ENCODE results near the gene IFNAR1. TPM values are rescaled to one million over a fixed set of nuclear protein-coding genes. Genes with fewer than 3 reads are reported as not detected.
A peak's percentile ranks its signal among the peaks of the same experiment; 100 is the strongest.

IFNAR1 gene
- total and polyA plus RNA-seq, 2 experiments from 2014 or later = 24.0 to 65.1 TPM

GRCh38 chr21:33391656-33392055, 66.9 kb downstream of the IFNAR1 start:
- in situ Hi-C loops (cut with MboI) = no loop called here
- Histone ChIP-seq H3K4me3 (no peak overlapping the region), H3K4me1 (ENCODE audit: insufficient read depth) (peaks cover 9% of the 10 kb centered on the region), H3K27me3 (replicated peaks; ENCODE audit: insufficient read depth) (no peaks in the 10 kb centered on the region), H3K79me2 (ENCODE audit: insufficient read depth) (no peaks in the 10 kb centered on the region), H2AFZ (no peak overlapping the region), H3K9me2 (ENCODE audit: insufficient read depth) (no peaks in the 10 kb centered on the region), H3K36me3 (ENCODE audit: low read depth) (no peaks in the 10 kb centered on the region), H3K9me3 (ENCODE audit: low read depth) (no peaks in the 10 kb centered on the region), H3F3A (ENCODE audit: insufficient read depth) (0 out of 2 replicates have a peak, but pooled peaks cover 6% of the 10 kb centered on the region), H3K27ac (no peak overlapping the region), H3K9ac (no peak overlapping the region), H4K20me1 (ENCODE audit: insufficient read depth) (no peaks in the 10 kb centered on the region), H3K4me2 (ENCODE audit: unreplicated experiment) (no peak overlapping the region)
- TF ChIP-seq EZH2phosphoT487 (IDR thresholded peaks at IDR 0.05; ENCODE audit: insufficient read depth, low read depth) (no peak), EZH2 (IDR thresholded peaks at IDR 0.05; ENCODE audit: insufficient read depth, poor library complexity, severe bottlenecking) (no peak)
- 78 to 82% methylated on average over 6 of the region's 6 CpGs for WGBS, 2 experiments (ENCODE audit: low coverage in 1 of 2, low lambda C conversion rate in 2 of 2, missing lambda C conversion rate in 2 of 2)
- DNase-seq = no peak

DNA sequence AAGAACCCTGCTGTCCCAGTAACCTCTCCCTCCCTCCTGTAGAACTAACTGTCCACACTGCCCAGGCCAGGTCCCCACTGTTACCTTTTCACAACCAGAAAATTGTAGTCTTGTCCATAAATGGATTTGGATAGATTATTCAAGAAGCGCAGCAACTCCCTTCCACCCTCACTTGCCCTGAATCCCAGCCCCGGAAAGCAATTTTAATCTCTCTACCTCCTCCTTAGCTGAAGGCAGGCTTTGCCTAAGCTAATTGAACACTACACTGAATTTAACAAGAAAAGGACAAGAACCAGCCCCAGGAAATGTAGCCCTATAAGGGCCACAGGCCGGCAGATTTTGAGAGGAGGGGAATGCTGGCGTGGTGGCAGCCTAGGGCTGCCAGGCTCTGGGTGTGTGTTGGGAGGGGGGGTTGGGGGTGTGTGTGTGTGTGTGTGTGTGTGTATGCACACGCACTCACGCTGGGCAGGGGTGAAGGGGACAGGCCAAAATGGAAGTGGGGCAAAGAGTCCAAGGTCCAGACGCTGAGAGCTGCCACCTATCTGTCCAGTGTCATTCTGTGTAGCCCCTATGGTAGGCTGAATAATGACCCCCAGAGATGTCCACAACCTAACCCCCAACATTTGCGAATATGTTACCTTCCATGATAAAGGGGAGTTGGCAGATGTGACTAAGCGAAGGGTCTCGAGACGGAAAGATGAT, 67.7 kb downstream of the IFNAR1 start:
- Histone ChIP-seq H3F3A (ENCODE audit: insufficient read depth) (0 out of 2 replicates have a peak, but pooled peaks cover 6% of the 10 kb centered on the region), H3K4me1 (ENCODE audit: insufficient read depth) (peaks cover 9% of the 10 kb centered on the region), H3K4me2 (ENCODE audit: unreplicated experiment) (no peak overlapping the region), H3K9me2 (ENCODE audit: insufficient read depth) (no peaks in the 10 kb centered on the region), H3K9ac (no peak overlapping the region), H3K9me3 (ENCODE audit: low read depth) (no peaks in the 10 kb centered on the region), H4K20me1 (ENCODE audit: insufficient read depth) (no peaks in the 10 kb centered on the region), H2AFZ (no peak overlapping the region), H3K27ac (no peak overlapping the region), H3K27me3 (replicated peaks; ENCODE audit: insufficient read depth) (no peaks in the 10 kb centered on the region), H3K79me2 (ENCODE audit: insufficient read depth) (no peaks in the 10 kb centered on the region), H3K4me3 (no peak overlapping the region), H3K36me3 (ENCODE audit: low read depth) (no peaks in the 10 kb centered on the region)
- no peak for DNase-seq
- WGBS, 2 experiments (ENCODE audit: low coverage in 1 of 2, low lambda C conversion rate in 2 of 2, missing lambda C conversion rate in 2 of 2) = 78 to 85% methylated on average over 11 of the region's 11 CpGs
- in situ Hi-C loops (cut with MboI) = no loop called here
- TF ChIP-seq EZH2 (IDR thresholded peaks at IDR 0.05; ENCODE audit: insufficient read depth, poor library complexity, severe bottlenecking) (no peak), EZH2phosphoT487 (IDR thresholded peaks at IDR 0.05; ENCODE audit: insufficient read depth, low read depth) (no peak)

DNA sequence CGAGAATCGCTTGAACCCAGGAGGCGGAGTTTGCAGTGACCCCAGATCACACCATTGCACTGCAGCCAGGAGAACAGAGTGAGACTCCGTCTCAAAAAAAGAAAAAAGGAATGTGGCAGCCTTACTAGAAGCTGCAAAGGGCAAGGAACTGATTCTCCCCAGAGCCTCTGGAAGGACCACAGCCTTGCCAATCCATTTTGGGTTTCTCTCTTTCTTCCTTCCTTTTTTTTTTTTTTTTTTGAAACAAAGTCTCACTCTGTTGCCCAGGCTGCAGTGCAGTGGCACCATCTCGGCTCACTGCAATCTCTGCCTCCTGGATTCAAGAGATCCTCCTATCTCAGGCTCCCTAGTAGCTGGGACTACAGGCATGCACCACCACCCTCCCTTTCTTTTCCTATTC, 68.6 kb downstream of the IFNAR1 start:
- WGBS, 2 experiments (ENCODE audit: low coverage in 1 of 2, low lambda C conversion rate in 2 of 2, missing lambda C conversion rate in 2 of 2) = 71 to 76% methylated on average over 5 of the region's 5 CpGs
- 0 out of 2 replicates have a peak, but pooled peaks cover 6% of the 10 kb centered on the region for H3F3A ChIP-seq (ENCODE audit: insufficient read depth)
- H3K79me2 ChIP-seq (ENCODE audit: insufficient read depth) = no peaks in the 10 kb centered on the region
- no peak overlapping the region for H3K4me2 ChIP-seq (ENCODE audit: unreplicated experiment)
- H3K27me3 ChIP-seq (replicated peaks; ENCODE audit: insufficient read depth) = no peaks in the 10 kb centered on the region
- no peak for DNase-seq
- no peak overlapping the region for H3K27ac ChIP-seq
- H3K4me3 ChIP-seq = no peak overlapping the region
- TF ChIP-seq EZH2phosphoT487 (IDR thresholded peaks at IDR 0.05; ENCODE audit: insufficient read depth, low read depth) (no peak), EZH2 (IDR thresholded peaks at IDR 0.05; ENCODE audit: insufficient read depth, poor library complexity, severe bottlenecking) (no peak)
- no peaks in the 10 kb centered on the region for H3K9me2 ChIP-seq (ENCODE audit: insufficient read depth)
- H2AFZ ChIP-seq = no peak overlapping the region
- H4K20me1 ChIP-seq (ENCODE audit: insufficient read depth) = no peaks in the 10 kb centered on the region
- peaks cover 9% of the 10 kb centered on the region for H3K4me1 ChIP-seq (ENCODE audit: insufficient read depth)
- in situ Hi-C loops (cut with MboI) = no loop called here
- H3K9ac ChIP-seq = no peak overlapping the region
- H3K9me3 ChIP-seq (ENCODE audit: low read depth) = no peaks in the 10 kb centered on the region
- H3K36me3 ChIP-seq (ENCODE audit: low read depth) = no peaks in the 10 kb centered on the region

- H3K27me3 ChIP-seq (replicated peaks; ENCODE audit: insufficient read depth) = no peaks in the 10 kb centered on the region
- H3K9me2 ChIP-seq (ENCODE audit: insufficient read depth) = no peaks in the 10 kb centered on the region
- in situ Hi-C loops (cut with MboI) = no loop called here
- H3K79me2 ChIP-seq (ENCODE audit: insufficient read depth) = no peaks in the 10 kb centered on the region
- no peaks in the 10 kb centered on the region for H3K9me3 ChIP-seq (ENCODE audit: low read depth)
- no peak overlapping the region for H2AFZ ChIP-seq
- no peak overlapping the region for H3K27ac ChIP-seq
- peak; percentile 20 for DNase-seq
- WGBS, 2 experiments (ENCODE audit: low coverage in 1 of 2, low lambda C conversion rate in 2 of 2, missing lambda C conversion rate in 2 of 2) = 85 to 89% methylated on average over 6 to 8 of the region's 8 CpGs
- H3K9ac ChIP-seq = no peak overlapping the region
- 0 out of 2 replicates have a peak, but pooled peaks cover 6% of the 10 kb centered on the region for H3F3A ChIP-seq (ENCODE audit: insufficient read depth)
- no peaks in the 10 kb centered on the region for H3K36me3 ChIP-seq (ENCODE audit: low read depth)
- no peak overlapping the region for H3K4me2 ChIP-seq (ENCODE audit: unreplicated experiment)
- no peaks in the 10 kb centered on the region for H4K20me1 ChIP-seq (ENCODE audit: insufficient read depth)
- peaks cover 9% of the 10 kb centered on the region for H3K4me1 ChIP-seq (ENCODE audit: insufficient read depth)
- H3K4me3 ChIP-seq = no peak overlapping the region
- TF ChIP-seq EZH2phosphoT487 (IDR thresholded peaks at IDR 0.05; ENCODE audit: insufficient read depth, low read depth) = no peak
- TF ChIP-seq EZH2 (IDR thresholded peaks at IDR 0.05; ENCODE audit: insufficient read depth, poor library complexity, severe bottlenecking) = no peak
These were observed 69.5 kb downstream of the IFNAR1 start for GRCh38 chr21:33394260-33394659.
